ENCODE measurements around the gene KCNK15.

The KCNK15 gene

DNA sequence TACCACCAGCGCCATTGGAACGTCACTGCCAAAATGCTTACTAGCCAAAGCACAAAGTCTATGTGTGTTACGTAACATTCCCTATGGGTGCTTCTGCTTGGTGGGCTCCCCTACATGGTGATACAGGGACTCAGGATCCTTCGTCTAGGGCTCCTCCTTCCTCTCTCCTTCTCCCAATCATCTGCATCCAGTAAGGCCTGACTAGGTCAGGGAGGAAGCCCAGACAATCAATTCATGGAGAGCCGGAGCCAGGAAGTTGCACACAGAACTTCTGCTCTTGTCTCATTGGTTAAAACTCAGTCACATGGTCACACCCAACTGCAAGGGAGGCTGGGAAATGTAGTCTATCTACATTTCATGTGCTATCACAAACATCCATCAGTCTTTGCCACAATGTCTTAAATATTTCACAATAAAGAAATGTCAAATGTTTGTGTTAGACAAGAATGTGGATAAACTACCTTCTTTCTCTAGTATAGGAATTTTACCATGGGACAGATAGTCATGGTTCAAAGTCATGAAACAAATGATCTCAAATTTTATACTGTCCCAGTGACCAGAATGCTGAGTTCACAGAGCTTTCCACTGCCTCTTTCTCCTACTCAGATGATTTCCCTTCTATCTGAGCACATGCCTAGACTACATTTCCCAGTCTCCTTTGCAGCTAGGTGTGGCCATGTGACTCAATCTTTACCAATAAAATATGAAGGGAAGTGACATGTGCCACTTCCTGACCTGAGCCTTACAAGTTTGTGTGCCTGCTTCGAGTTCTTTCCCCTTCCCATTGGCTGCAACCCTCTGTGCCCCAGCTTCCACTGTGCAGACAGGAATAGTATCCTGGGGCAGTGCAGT is 9.3 kb upstream of the KCNK15 start:
- no peak for DNase-seq (ENCODE audit: low read depth in 2 of 2)

DNA sequence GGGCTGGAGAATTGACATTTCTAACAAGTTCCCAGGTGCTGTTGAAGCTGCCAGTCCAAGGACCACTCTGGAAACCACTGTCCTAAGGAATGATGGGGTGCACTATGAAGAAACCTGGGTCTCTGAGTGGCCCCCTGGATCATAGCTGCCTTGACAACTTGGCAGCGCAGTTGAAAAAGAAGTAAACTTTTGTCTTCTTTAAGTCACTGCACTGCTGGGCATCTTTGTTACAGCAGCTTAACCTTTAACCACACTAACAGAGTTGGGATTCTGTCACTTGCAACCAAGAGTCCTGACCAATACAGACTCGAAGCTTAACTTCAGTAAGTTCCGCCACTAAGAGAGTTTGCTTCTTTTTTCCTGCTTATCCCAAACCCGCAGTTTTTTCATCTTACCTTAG is 8.5 kb upstream of the KCNK15 start:
- no peak for DNase-seq (ENCODE audit: low read depth in 2 of 2)

DNA sequence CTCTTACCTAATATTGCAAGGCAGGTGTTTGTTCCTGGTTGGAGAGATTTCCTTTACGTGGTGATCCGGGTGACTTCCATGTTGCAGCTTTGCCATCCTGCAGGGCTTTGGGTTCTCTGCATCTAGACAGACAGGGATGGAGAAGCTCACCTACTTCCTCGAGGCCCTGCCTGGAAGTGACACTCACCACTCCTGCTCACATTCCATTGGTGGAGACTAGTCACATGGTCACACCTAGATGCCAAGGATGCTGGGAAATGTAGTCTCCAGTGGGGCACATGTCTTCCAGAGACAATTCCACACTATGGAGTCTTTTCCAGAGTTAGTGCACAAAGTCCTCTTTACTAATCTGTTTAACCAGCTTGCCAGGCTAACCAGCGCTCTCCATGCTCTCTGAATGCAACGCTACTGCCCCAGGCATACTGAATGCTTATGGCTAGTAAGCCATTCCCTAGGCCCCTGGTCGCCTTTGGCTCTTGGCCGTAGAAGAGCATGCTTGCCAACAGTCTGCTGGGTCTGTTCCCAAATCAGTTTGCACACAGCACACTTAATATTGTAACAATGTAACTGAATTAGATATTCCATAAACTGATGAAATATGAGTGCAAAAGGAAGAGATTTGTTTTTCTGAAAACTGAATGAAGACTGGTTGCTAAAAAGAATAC is 6.7 kb upstream of the KCNK15 start:
- DNase-seq (ENCODE audit: low read depth in 2 of 2) = peak; percentile 24 to 30

DNA sequence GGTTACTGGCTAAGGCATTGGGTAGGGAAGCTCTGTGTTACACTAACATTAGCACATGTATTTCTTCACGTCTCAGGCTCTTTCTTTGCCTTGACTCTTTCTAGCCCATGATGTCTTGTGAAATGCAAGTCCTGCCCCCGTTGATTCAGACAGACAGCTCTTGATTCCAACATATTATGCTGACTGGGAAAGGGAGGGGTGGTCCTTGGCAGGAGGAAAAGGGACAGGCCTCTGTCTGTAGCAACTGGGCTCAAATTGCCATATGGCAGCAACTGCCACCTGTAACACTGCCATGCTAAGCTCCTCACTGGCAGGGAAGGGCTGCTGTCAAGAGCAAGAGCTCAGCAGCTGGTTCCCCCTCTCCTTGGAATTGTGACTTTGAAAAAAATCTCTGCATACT is 5.7 kb upstream of the KCNK15 start:
- no peak for DNase-seq (ENCODE audit: low read depth in 2 of 2)

DNA sequence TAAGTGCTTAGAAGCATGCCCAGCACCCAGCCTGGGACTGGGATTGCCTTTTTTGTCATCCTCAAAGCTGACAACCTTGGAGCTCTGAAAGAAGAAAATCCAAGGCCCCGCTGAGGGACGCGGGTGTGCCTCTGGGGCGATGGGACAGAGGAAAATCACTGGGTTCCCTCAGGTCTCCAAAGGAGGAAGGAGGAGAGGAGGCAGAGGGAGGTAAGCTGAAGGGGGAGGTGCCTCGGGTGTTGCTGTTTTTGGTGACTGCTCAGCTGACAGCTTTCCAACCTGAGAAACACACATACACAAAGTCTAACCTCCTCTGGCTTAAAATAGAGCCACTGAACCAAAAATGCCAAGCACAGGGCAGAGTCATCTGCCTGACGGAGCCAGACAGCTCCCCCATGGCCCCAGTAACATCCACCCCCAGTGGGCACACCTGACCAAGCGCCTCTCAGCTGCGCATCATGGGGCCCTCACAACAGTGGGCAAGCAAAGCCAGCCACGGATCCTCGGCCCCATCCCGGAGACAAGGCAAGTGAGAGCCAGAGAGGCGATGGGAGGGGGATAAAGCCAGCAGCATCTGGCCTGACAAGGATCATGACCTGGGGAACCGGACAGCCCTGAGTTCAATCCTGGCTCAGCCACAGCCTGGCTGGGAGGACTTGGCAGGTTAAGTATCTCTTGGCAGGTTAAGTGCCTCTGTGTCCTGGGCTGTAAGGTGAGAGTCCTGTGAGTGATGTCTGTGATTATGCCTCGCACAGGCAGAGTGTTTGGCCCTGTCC is 3.2 kb upstream of the KCNK15 start:
- DNase-seq (ENCODE audit: low read depth in 2 of 2) = no peak

DNA sequence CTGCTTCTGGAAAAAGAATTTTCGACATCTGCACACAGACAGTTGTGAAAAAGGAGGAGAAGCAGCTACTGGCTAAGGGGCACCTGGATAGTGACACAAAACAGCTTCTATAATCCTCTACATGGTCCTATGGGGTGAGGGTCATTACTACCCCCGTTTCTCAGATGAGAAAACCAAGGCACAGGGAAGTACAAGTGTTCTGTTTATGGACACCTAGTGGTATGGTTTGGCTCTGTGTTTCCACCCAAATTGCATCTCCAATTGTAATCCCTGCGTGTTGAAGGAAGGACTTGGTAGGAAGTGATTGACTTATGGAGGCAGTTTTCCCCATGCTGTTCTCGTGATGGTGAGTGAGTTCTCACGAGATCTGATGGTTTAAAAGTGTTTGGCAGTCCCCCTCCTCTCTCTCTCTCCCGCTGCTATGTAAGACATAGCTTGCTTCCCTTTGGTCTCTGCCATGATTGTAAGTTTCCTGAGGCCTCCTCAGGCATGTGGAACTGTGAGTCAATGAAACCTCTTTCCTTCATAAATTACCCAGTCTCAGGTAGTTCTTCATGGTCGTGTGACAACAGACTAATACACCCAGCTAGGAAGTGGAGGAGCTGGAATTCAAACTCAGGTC is 2.5 kb upstream of the KCNK15 start:
- no peak for DNase-seq (ENCODE audit: low read depth in 2 of 2)

DNA sequence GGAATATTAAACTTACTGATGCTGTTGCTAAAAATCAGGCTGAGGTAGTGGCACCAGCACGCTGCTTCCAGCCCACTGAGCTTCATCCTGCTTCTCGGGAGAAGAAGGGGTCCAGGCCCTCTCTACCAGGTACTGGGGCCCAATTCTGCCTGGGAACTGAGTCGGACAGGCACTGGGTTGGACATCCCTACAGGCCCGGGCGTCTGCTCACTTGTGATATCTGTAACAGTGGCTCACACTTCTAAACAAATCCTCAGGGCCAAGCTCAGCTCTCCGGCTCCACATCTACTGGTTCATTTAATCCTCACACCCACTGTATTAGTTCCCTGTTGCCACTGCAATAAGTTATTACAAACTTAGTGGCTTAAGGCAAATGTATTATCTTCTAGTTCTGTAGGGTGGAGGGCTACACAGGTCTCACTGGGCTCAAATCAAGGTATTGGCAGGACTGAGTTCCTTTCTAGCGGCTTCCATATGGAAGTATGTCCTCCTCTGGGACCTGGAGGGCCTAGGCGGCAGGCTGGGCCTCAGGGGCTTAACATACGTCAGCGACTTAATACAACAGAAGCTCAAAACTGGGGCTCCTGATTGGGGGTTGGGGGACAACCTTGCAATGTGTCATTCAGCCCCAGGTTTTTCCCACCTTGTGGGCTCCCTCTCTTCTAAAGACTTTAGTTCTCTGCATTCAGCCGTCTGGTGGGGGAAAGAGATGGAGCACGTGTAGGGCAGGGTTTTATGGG is 1.6 kb upstream of the KCNK15 start:
- DNase-seq (ENCODE audit: low read depth in 2 of 2) = no peak

DNA sequence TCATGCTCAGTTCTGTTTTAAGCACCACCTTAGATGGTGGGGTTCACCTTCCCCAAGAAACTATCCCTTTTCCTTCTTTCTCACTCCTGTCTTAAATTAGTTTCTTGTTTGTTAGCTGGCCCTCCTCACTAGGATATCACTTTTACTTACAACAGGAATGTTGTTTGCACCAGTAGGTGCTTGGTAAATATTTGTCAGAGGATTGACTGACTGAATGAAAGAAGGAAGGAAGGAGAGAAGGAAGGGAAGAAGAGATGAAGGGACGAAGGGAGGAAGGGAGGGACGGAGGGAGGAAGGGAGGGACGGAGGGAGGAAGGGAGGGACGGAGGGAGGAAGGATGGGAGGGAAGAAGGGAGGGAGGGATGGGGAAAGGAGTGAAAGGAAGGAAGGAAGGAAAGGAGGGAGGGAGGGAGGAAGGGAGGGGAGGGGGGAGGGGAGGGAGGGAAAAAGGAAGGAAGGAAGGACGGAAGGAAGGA is 505 bp upstream of the KCNK15 start:
- DNase-seq (ENCODE audit: low read depth in 2 of 2) = no peak

DNA sequence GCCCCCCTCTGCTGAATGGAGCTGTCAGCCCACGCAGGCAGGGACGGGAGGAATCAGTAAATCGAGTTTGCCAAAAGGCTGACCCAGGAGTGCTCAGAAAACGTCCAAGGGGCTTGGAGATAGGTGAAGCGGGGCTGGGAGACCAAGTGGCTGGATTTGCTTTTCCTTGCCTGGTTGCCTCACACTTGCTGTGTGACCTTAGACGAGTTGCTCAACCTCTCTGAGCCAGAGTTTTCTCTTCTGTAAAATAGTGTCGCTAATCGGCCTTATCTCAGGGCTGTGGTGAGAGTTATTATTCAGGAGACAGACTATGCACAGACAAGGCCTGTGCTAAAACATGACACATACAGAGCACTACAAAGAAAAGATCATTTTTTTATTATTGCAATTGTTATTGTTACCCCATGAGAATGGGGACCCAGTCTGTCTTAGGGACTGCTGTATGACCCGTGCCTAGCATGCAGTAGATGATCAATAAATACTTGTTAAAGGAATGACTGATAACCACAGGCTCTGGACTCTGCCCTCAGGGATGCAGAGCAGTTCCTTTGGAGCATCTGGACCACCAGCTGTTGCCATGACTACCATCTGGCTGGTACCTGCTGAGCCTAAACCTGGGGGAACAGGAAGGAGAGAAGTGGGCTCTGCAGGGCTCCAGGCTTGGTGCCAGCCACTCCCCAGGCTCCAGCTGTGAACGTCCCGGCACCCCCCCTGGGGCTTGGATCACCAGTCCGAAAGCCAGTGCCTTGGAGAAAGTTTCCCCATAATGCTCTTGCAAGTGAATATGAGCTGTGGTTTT is 901 bp downstream of the KCNK15 start:
- no peak for DNase-seq (ENCODE audit: low read depth in 2 of 2)

DNA sequence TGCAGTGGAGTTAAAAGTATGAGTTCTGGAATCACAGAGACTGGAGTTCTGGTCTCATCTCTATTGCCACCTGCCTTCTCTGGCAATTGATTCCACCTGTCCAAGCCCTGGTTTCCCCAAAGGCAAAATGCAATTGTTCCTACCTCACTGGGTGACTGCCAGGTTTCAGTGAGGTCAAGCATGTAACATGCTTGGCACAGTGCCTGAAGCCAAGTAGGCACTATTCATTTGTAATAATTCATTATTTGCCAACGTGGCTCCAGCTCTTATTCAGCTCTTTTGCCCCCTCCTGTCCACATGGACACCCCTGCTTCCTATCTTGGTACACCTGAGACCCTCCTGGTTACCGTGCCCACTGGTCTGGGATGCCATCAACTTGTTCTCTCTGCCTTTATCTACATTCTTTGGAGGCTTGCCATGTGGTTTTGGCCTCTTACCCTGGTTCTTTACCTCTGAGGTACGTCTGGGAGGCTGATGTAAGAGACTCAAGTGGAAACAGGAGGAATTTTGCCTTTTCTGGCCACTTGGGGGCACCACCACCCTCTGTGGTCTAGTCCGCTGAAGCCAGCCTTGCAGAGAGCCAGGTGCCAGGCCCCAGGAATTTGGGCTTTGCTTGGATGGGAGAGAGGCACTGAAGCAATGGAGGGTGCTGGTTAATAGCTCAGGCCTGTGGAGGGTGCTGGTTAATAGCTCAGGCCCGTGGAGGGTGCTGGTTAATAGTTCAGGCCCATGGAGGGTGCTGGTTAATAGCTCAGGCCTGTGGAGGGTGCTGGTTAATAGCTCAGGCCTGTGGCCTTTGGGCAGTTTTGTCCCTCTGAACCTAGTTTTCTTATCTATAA is 1.7 kb downstream of the KCNK15 start:
- peak; percentile 27 to 43 for DNase-seq (ENCODE audit: low read depth in 2 of 2)

DNA sequence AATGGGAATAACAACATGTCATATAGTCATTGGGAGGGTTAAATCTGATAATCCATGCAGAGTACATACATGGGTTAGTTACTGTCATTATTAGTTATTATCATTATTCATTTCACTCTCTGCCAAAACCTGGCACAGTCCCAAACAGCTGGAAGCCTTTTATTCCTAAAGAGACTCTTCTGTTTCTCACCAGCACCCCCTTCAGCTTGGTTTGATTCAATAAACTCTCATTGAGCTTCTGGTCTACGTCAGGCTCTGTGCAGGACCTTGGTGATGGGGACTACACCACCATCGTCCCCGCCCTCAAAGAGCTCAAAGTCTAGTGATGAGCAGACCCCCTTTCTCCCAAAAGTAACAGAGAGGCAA is 2.3 kb downstream of the KCNK15 start:
- no peak for DNase-seq (ENCODE audit: low read depth in 2 of 2)

DNA sequence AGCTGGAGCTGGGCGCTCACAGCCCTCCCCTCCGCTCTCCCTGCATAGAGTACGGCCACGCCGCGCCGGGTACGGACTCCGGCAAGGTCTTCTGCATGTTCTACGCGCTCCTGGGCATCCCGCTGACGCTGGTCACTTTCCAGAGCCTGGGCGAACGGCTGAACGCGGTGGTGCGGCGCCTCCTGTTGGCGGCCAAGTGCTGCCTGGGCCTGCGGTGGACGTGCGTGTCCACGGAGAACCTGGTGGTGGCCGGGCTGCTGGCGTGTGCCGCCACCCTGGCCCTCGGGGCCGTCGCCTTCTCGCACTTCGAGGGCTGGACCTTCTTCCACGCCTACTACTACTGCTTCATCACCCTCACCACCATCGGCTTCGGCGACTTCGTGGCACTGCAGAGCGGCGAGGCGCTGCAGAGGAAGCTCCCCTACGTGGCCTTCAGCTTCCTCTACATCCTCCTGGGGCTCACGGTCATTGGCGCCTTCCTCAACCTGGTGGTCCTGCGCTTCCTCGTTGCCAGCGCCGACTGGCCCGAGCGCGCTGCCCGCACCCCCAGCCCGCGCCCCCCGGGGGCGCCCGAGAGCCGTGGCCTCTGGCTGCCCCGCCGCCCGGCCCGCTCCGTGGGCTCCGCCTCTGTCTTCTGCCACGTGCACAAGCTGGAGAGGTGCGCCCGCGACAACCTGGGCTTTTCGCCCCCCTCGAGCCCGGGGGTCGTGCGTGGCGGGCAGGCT is 4.6 kb downstream of the KCNK15 start:
- no peak for DNase-seq (ENCODE audit: low read depth in 2 of 2)

DNA sequence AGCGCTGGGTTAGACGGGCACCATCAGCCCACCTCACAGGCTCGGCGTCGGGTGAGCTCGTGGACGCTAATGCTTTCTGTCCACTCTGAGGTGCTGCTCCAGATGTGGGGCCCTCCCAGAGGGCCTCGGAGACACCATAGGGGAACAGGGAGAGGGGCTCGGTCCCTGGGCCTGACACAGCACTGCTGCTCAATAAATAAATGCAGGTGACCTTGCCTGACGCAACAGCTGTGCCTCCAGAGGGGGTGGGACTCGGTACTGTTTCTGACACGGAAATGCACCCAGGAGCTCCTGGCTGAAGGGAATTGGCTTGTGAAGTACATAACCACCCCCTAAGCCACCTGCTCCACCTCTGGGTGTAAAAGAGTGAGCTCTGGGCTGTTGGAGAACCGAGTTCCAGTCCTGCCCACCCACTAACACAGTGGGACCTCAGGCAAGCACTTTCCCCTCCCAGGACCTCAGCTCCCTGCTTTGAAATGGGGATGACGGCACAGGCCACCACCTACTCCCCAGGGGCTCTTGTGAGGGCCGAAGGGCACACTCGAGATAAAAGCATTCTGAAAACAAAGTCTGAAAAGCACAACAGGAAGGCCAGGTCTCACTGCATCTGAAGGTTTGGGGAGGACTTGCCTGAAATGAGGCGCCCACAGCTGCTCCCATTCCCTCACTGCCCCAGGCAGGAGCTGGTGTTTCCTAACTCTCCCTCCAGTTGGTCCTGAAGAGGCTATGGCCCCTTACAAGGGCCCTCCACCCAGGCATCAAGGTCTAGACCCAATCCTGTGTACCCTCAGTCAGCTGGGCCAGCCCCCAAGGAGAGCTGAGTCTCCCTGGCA is 6.7 kb downstream of the KCNK15 start:
- DNase-seq (ENCODE audit: low read depth in 2 of 2) = no peak

DNA sequence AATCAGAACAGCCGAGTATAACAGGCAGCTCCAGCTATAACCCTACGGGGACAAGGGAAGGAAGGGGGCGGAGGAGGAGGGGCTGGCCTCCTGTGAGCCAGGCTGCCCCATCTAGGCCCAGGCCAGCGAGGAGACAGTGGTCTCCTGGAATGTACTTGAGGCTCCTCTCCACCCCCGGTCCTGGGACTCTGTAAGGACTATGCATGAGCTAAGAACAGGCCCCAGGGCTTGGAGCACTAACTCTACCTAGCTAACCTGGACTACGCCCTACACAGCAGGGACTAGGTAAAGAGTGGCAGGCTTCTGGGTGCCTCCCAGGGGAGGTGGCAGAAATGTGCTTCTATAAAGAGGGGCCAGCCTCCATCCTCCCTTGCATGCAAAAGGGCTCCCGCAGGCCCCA is 8.9 kb downstream of the KCNK15 start:
- DNase-seq (ENCODE audit: low read depth in 2 of 2) = no peak

DNA sequence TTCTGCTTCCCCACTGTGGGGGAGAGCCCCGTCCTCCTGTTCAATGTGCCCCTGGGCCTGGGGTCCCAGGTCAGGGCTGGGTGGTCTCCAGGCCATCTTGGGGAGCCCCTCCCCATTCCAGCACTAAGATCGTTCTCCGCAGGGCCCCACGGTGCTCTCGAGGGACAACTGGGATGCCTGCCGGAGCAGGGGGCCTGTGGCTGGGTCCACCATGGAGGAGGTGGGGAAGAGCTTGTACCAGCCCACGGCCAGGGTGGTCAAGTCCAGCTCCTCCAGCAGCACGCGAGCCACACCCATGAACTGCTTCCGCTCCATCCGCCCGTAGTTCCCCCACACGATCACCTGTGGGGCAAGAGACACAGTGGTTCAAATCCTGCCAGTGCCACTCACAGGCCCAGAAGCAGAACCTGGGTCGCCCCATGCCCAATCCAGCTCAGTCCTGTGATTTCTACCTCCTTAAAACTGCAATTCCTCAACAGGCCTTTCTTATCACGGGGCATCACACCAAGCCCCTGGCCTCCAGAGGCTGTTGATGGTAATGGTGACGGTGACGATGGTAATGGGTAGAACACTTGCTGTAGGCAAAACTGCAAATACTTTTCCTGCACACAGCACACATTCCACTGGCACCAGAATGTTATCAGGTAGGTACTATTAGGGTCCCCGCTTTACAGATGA is 10.5 kb downstream of the KCNK15 start:
- DNase-seq (ENCODE audit: low read depth in 2 of 2) = no peak

DNA sequence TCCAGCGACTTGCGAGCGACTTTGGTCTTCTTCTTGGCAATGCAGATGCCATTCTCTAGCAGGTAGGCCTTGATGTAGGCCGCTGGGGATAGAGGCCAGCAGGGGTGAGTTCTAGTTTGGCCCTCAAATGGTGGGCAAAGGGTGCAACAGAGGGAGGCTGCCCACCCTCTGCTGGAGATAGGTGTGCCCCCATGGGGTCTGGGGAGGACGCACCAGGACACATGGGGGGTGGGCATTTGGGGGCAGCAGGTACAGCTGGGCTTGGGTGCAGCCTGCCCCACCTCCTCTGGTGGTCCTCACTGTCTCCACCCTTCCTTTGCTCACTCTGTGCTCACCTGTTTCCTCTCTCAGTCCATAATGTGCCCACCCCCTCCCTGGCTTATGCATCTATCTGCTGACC is 11.3 kb downstream of the KCNK15 start:
- DNase-seq (ENCODE audit: low read depth in 2 of 2) = no peak

All from stimulated activated CD8-positive, alpha-beta memory T cell treated with anti-CD3 and anti-CD28 coated beads, Interleukin-15, amount 100 ng/mL, for 48 hours (primary cell).